Testis (tissue), 2 donors: ENCODE measurements around the gene CDSN.

Experiments used
- CTCF ChIP-seq, 3 experiments: fragments of 450-650 bp in 2 of 3; fragments of 200-600 bp in 1 of 3; sonication (generic) in 1 of 3; IDR thresholded peaks; one replicate each; pipeline ENCODE4 v1.5.1; 2016 to 2019; ENCODE audit warnings: antibody characterized with exemption in 3 of 3, mild to moderate bottlenecking in 2 of 3, moderate library complexity in 1 of 3
- POLR2A ChIP-seq: fragments of 450-650 bp; IDR thresholded peaks from one replicate; pipeline ENCODE4 v1.6.1; 2017; ENCODE audit warnings: antibody characterized with exemption, mild to moderate bottlenecking, moderate library complexity

- no peak for TF ChIP-seq CTCF (IDR thresholded peaks at IDR 0.05)
- no peak for TF ChIP-seq POLR2A
Observed at GRCh38 chr6:31118178-31118577, 2.1 kb downstream of the CDSN start.
